Heart left ventricle (tissue), 13 donors: ENCODE measurements around the gene LY86.

Experiments
- CTCF ChIP-seq, 12 donors: fragments of 200-600 bp; sonication (generic) in 4 of 12; IDR thresholded peaks; one replicate each; pipeline versions ENCODE4 v1.5.0 to v1.8.0; 2018 to 2022; ENCODE audit warnings: antibody characterized with exemption in 12 of 12, mild to moderate bottlenecking in 5 of 12
- POLR2A ChIP-seq, 2 donors: fragments of 450-650 bp; IDR thresholded peaks; one replicate each; pipeline ENCODE4 v1.6.1; 2017; ENCODE audit warnings: antibody characterized with exemption in 2 of 2, mild to moderate bottlenecking in 2 of 2, moderate library complexity in 2 of 2
- donor health status: ischemic (EF 13 %, LVEDD 7.1; RV severe dilation, severe dysfunction).
- donor health status: DM: no; HTN: yes; CAD: no.
- donor health status: DM: no; HTN: no; CAD: no.
- donor health status: ischemic (EF 25% LVEDD 6.9; RV normal size, moderate dysfunction).
- donor health status: ischemic (EF 25% LVEDD 5.7; RV mildly dilated, moderate dysfunction).
- donor health status: ischemic (EF 35%, LVEDD 5.7; RV mildly dilated, moderate dysfunction).
- donor health status: nonischemic (EF 11% LVEDD 7.7; RV severe dilation, severe dysfunction).
- donor health status: DM: yes; HTN: yes; CAD: no.
- donor health status: PGD.
- donor health status: ischemic (EF 29% LVEDD 5.4; RV normal size, mild dysfunction).
- donor health status: nonischemic (EF 23%, LVEDD 6.1; RV moderate dilation, normal function).

GRCh38 chr6:6591778-6592465, 3.4 kb downstream of the LY86 start:
- no peak for TF ChIP-seq POLR2A (IDR thresholded peaks at IDR 0.05)
- TF ChIP-seq CTCF (IDR thresholded peaks at IDR 0.05), result no peak
